SK-N-SH (cell line): ENCODE results near the gene ANAPC5.

Experiments
- CTCF ChIP-seq: fragments of 200-600 bp; sonication (generic); IDR thresholded peaks from 2 replicates; pipeline ENCODE4 v1.6.1; 2017; ENCODE audit warnings: antibody characterized with exemption, mild to moderate bottlenecking, moderate library complexity
- JUND ChIP-seq: IDR thresholded peaks from 2 replicates; pipeline ENCODE4 v1.4.0; 2012
- NFIC ChIP-seq: IDR thresholded peaks from 2 replicates; pipeline ENCODE4 v1.4.0; 2012; ENCODE audit warnings: borderline replicate concordance

GRCh38 chr12:121357331-121357730, 5.1 kb upstream of the ANAPC5 start:
- TF ChIP-seq NFIC, result no peak
- no peak for TF ChIP-seq CTCF
- TF ChIP-seq JUND, result no peak
